GM12801 (cell line): ENCODE measurements around the gene KTN1.

Experiments used
- TF ChIP-seq, protein P1 (sequence below): IDR thresholded peaks from one replicate; pipeline ENCODE4 v1.5.1; 2011; ENCODE audit warnings: control low read depth; ENCODE audit not compliant: insufficient read length; ENCODE audit errors: extremely low read depth

The KTN1 gene

DNA sequence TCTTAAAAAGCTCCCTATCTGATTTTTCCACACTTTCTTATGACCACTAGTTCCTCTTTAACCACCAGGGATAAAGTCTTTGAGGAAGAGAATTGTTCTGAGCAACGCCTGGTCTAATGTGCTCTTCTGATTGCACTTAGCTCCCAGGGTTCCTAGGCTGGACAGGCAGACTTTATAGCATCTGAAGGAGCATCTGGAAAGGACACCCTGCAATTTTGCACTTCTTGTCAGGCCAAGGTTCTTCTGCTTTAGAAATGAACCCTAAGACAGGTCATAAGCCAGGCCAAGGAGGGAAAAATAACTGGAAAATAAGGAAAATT lies 126.3 kb downstream of the KTN1 start:
- TF ChIP-seq, protein P1, sequence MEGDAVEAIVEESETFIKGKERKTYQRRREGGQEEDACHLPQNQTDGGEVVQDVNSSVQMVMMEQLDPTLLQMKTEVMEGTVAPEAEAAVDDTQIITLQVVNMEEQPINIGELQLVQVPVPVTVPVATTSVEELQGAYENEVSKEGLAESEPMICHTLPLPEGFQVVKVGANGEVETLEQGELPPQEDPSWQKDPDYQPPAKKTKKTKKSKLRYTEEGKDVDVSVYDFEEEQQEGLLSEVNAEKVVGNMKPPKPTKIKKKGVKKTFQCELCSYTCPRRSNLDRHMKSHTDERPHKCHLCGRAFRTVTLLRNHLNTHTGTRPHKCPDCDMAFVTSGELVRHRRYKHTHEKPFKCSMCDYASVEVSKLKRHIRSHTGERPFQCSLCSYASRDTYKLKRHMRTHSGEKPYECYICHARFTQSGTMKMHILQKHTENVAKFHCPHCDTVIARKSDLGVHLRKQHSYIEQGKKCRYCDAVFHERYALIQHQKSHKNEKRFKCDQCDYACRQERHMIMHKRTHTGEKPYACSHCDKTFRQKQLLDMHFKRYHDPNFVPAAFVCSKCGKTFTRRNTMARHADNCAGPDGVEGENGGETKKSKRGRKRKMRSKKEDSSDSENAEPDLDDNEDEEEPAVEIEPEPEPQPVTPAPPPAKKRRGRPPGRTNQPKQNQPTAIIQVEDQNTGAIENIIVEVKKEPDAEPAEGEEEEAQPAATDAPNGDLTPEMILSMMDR: no peak

DNA sequence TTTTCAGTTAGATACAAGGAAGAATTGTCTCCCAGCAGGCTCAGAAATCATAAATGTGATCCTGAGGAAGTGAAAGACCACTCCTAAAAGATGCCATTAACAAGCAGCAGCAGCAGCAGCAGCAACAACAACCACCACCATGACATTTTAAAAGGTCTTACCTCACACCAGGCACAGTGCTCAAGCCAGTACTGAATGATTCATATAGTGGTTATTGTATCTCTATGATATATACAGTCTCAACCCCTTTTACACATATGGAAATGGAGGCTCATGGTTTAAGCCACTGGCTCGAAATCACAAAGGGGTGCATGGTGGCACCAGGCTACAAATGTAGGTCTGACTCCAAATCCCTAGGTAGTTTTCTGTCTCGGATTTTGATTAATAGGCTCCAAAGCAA lies 126.9 kb downstream of the KTN1 start:
- TF ChIP-seq, protein P1: no peak

DNA sequence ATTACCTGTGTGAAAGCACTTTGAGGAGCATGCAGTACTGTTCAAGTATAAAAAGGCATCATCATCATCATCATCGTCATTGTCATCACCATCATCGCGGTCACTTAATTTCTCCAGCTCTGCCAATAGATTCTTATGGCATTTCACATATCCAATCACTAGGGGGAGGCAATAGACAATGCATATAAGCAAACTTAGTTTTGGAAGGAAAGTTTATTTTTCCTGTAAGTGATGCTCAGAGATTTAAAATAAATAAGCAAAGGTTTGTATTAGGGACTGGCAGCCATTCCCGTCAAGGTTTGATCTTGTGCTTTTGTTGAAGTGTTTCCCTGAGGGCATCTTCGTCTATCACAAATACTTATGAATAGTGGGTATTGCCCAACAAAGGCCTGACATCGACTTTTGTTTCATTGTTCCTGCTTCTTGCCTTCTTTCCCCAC lies 127.4 kb downstream of the KTN1 start:
- TF ChIP-seq, protein P1: no peak

DNA sequence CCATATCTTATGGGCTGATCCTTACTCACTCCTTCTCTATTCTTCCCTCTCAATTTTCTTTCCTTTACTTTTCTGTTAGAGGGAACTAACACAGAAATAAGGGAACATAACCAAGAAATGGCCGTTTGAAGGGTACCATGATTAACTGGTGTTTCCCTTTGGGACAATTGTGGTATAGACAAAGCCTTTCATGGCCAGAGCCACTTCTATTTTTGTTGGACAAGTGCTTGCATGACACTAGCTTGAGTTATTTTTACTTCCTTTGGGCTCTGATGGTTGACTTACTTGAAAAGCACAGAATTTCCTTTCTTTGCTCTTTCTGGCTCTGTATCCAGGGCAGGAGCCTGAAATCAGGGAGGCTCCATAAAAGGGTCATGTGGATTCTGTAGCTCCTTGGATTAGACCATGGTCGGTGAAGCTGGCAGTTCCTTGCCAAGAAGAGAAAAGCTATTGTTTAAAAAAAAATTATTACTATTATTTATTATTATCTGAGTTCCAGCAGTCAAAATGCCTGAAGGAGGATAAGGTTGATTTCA lies 130.6 kb downstream of the KTN1 start:
- TF ChIP-seq, protein P1: no peak

DNA sequence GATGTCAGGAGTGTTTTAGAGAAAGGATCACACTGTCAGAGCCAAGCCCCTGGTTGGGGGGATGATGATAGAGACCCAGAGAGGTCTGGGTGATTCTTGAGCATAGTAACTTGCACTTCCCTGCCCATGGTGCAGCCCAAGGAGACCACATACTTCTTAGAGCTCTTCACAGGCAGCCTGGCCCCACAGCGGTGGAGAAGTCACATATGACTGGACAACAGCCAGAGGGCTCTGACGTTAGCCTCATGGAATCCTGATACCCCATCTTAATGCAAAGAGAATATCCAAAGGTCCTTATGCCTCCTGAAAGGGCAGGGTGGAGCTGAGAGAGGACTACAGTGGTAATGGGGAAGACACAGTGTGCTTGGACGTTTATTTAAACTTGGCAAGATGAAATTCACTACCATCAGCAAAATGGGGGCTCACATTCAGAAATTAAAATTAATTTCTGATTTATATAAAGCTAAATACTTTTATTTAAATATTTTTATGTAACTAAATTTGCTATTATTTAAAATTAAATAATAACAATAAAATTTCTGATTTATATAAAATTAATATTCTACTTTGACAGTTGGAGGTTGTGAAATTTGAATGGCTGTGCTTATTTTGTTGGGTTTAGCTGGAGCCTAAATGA lies 131.3 kb downstream of the KTN1 start:
- TF ChIP-seq, protein P1: no peak

DNA sequence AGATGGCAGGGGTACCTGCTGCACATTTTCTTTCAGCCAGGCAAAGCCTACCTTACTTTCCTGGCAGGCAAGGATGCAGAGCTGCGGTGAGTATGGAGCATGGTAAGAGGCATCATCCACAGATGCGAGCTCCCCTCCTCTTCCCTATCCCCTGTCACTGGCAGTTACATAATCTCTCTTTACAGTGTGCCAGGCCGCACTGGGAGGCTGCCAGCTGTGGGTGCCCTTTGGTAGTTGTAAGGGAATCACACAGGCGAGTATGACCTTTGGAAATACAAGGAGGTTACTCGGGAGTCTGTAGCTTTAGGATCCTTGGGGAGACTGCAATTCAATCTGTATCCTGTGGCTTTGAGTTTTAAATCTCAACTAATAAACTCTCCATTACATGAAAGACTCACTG lies 132.5 kb downstream of the KTN1 start:
- TF ChIP-seq, protein P1: no peak

DNA sequence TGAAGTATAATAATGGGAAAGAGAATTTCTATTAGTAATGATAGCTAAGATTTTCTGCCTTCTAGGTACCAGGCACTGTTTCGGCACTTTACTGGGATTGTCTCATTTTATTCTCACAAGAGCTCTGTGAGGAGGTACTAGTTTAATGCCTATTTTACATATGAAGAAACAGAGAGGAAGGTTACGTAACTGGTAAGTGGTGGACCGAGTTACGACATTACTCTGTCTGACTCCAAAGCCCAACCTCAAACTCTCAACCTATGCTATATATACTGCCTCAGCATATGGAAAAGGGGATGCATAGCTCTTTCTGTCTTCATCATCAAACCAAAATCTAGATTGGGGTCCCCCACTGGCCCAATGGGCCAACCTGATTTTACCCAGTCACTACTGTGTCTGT lies 133.5 kb downstream of the KTN1 start:
- TF ChIP-seq, protein P1: no peak
